ENCODE data around the gene TBPL2. TPM values are rescaled to one million over a fixed set of nuclear protein-coding genes. Genes with fewer than 3 reads are reported as not detected.

TBPL2 gene
- total and polyA plus RNA-seq, 4 donors = not detected

GRCh38 chr14:55373784-55374705 is 66.4 kb downstream of the TBPL2 start:
- 77 to 90% methylated on average over 5 of the region's 5 CpGs for WGBS, 2 donors
- Histone ChIP-seq H3K27ac (ENCODE audit: low read depth in 1 of 2, low read length in 1 of 2) (peak overlapping the region in 1 of 2 donors; percentile 22), H3K4me1 (ENCODE audit: control insufficient read depth in 5 of 5, insufficient read depth in 5 of 5, low read length in 5 of 5) (no peaks in the 10 kb centered on the region), H3K9ac (ENCODE audit: insufficient read depth in 1 of 2, low read length in 2 of 2) (no peak overlapping the region), H3K4me3 (no peak overlapping the region), H3K27me3 (ENCODE audit: control insufficient read depth in 3 of 3, insufficient read depth in 3 of 3, low read length in 2 of 3) (no peaks in the 10 kb centered on the region), H3K9me3 (ENCODE audit: control insufficient read depth in 4 of 4, insufficient read depth in 3 of 4, low read length in 3 of 4) (no peaks in the 10 kb centered on the region), H3K36me3 (ENCODE audit: control insufficient read depth in 4 of 4, insufficient read depth in 4 of 4, low read length in 4 of 4) (peaks cover 4 to 36% (median 12%) of the 10 kb centered on the region in 4 donors)
- TF ChIP-seq CTCF (IDR thresholded peaks at IDR 0.05; ENCODE audit: control extremely low read depth, extremely low read depth) = no peak
- no peak for ATAC-seq (ENCODE audit: insufficient read depth, low FRiP score)
- no peak for DNase-seq

- peaks cover 5 to 31% (median 15%) of the 10 kb centered on the region in 4 donors for H3K36me3 ChIP-seq (ENCODE audit: control insufficient read depth in 4 of 4, insufficient read depth in 4 of 4, low read length in 4 of 4)
- no peak for TF ChIP-seq CTCF (IDR thresholded peaks at IDR 0.05; ENCODE audit: control extremely low read depth, extremely low read depth)
- no peaks in the 10 kb centered on the region for H3K9me3 ChIP-seq (ENCODE audit: control insufficient read depth in 4 of 4, insufficient read depth in 3 of 4, low read length in 3 of 4)
- H3K27ac ChIP-seq (ENCODE audit: low read depth in 1 of 2, low read length in 1 of 2) = no peak overlapping the region
- H3K4me3 ChIP-seq = no peak overlapping the region
- ATAC-seq (ENCODE audit: insufficient read depth, low FRiP score) (no peak), DNase-seq (no peak)
- no peak overlapping the region for H3K9ac ChIP-seq (ENCODE audit: insufficient read depth in 1 of 2, low read length in 2 of 2)
- no peaks in the 10 kb centered on the region for H3K4me1 ChIP-seq (ENCODE audit: control insufficient read depth in 5 of 5, insufficient read depth in 5 of 5, low read length in 5 of 5)
- H3K27me3 ChIP-seq (ENCODE audit: control insufficient read depth in 3 of 3, insufficient read depth in 3 of 3, low read length in 2 of 3) = no peaks in the 10 kb centered on the region
- 97 to 98% methylated on average over 7 of the region's 7 CpGs for WGBS, 2 donors
Measured at GRCh38 chr14:55372825-55373224, 67.6 kb downstream of the TBPL2 start.

GRCh38 chr14:55372423-55372822 is 68.0 kb downstream of the TBPL2 start:
- Histone ChIP-seq H3K4me3 (no peak overlapping the region), H3K27ac (ENCODE audit: low read depth in 1 of 2, low read length in 1 of 2) (no peak overlapping the region), H3K27me3 (ENCODE audit: control insufficient read depth in 3 of 3, insufficient read depth in 3 of 3, low read length in 2 of 3) (no peaks in the 10 kb centered on the region), H3K9ac (ENCODE audit: insufficient read depth in 1 of 2, low read length in 2 of 2) (no peak overlapping the region), H3K4me1 (ENCODE audit: control insufficient read depth in 5 of 5, insufficient read depth in 5 of 5, low read length in 5 of 5) (no peaks in the 10 kb centered on the region), H3K36me3 (ENCODE audit: control insufficient read depth in 4 of 4, insufficient read depth in 4 of 4, low read length in 4 of 4) (peaks cover 5 to 31% (median 16%) of the 10 kb centered on the region in 4 donors), H3K9me3 (ENCODE audit: control insufficient read depth in 4 of 4, insufficient read depth in 3 of 4, low read length in 3 of 4) (no peaks in the 10 kb centered on the region)
- DNase-seq (no peak), ATAC-seq (ENCODE audit: insufficient read depth, low FRiP score) (no peak)
- 84 to 94% methylated on average over 1 of the region's 1 CpG for WGBS, 2 donors
- TF ChIP-seq CTCF (IDR thresholded peaks at IDR 0.05; ENCODE audit: control extremely low read depth, extremely low read depth) = no peak
